Astrocyte of the spinal cord (primary cell): Measurements from ENCODE around the gene GDF3.
"Not testable (repeated sequence)": the region's sequence is repeated elsewhere in the genome, so short reads cannot be mapped to it uniquely, and the experiment has no call there.

Experiments used
- DNase-seq: peaks from one replicate; pipeline ENCODE4 v3.0.0; 2011; ENCODE audit warnings: low read depth, low spot score
- H3K4me3 ChIP-seq: 2 replicates; pipeline ENCODE4 v1.5.1; 2011; ENCODE audit warnings: low read depth, mild to moderate bottlenecking, low read length, moderate library complexity
- in situ Hi-C: cut with HindIII; loops from 2 replicates; pipeline ENCODE4 v1.10.0; 2017; ENCODE audit warnings: low sequenced_read_pairs
- TF ChIP-seq, protein P1 (sequence below): IDR thresholded peaks from 2 replicates; pipeline ENCODE4 v1.5.1; 2012; ENCODE audit warnings: low read depth, mild to moderate bottlenecking, low read length, inconsistent platforms

The GDF3 gene

GRCh38 chr12:7694556-7695236 is 879 bp downstream of the GDF3 start:
- TF ChIP-seq, protein P1, sequence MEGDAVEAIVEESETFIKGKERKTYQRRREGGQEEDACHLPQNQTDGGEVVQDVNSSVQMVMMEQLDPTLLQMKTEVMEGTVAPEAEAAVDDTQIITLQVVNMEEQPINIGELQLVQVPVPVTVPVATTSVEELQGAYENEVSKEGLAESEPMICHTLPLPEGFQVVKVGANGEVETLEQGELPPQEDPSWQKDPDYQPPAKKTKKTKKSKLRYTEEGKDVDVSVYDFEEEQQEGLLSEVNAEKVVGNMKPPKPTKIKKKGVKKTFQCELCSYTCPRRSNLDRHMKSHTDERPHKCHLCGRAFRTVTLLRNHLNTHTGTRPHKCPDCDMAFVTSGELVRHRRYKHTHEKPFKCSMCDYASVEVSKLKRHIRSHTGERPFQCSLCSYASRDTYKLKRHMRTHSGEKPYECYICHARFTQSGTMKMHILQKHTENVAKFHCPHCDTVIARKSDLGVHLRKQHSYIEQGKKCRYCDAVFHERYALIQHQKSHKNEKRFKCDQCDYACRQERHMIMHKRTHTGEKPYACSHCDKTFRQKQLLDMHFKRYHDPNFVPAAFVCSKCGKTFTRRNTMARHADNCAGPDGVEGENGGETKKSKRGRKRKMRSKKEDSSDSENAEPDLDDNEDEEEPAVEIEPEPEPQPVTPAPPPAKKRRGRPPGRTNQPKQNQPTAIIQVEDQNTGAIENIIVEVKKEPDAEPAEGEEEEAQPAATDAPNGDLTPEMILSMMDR, result no peak
- no peak overlapping the region for H3K4me3 ChIP-seq
- in situ Hi-C loops, result no loop called here
- DNase-seq, result no peak

DNA sequence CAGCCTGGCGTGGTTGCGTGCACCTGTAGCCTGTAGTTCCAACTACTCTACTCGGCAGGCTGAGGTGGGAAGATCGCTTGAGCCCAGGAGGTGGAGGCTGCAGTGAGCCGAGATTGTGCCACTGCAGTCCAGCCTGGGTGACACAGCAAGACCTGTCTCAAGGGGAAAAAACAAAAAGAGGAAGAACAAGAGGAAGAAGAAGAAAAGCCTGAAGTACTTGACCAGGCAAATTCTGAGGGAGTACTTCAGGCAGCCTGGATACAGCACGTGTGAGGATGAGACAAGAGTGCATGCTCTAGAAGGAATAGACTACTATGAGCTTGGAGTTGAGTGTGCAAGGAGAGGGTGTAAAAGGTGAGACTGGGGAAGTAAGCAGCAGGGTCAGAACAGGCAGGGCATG is 1.8 kb downstream of the GDF3 start:
- in situ Hi-C loops, result no loop called here

GRCh38 chr12:7681535-7681934 is 14.0 kb downstream of the GDF3 start:
- TF ChIP-seq, protein P1, result no peak
- no peak overlapping the region for H3K4me3 ChIP-seq
- no peak for DNase-seq
- in situ Hi-C loops, result no loop called here

More for the DNA sequence above, 1.8 kb downstream of the GDF3 start:
- no peak overlapping the region for H3K4me3 ChIP-seq
- no peak for DNase-seq
- TF ChIP-seq, protein P1, result no peak

DNA sequence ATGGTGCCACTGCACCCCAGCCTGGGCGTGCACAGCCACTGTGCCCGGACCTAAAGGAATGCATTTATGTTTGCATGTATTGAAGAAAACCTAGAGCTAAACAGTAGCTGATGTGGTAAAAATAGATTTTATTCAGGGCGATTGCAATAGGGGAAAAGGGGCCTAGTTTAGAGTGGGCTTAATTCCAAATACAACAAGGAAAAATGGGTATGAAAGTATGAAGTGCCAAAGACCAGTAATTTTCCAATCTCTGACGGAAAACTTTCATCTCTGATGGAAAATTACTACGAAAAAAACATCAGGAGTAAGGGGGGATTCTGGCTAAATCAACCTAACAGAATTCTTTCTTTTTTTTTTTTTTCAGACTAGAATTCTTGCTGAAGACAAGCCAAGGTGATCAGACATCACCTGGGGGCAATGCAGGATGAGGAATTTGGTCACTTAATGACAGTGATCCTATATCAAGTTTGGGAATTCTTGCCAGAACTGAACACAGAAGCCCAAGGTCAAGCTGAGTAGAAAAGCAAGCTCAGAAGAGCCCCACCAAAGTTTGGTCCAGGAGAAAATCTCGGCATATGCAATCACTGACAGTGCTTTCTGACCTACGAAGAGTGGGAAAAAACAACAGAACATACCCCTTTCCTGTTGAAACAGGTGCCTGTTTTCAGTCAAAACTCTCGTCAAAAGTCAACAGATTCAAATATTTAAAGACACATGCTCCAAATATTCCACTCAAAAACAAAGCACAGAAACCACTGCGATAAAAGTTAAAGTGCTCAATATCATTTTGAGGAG is 16.1 kb downstream of the GDF3 start:
- in situ Hi-C loops, result no loop called here
- TF ChIP-seq, protein P1, result no peak
- DNase-seq, result no peak
- no peak overlapping the region for H3K4me3 ChIP-seq

DNA sequence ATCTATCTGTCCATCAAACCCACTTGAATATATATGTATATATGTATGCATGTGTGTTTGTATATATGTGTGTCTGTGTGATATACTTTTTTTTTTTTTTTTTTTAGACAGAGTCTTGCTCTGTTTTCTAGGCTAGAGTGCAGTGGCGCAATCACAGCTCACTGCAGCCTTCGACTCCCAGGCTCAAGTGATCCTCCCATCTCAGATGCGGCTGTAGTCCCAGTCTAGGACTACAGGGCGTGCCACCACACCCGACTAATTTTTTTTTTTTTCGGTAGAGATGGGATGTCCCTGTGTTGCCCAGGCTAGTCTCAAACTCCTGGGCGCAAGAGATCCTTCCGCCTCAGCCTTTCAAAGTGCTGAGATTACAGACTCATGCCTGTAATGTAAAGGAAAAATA is 16.8 kb downstream of the GDF3 start:
- no peak overlapping the region for H3K4me3 ChIP-seq
- DNase-seq, result no peak
- TF ChIP-seq, protein P1, result no peak
- in situ Hi-C loops, result no loop called here

DNA sequence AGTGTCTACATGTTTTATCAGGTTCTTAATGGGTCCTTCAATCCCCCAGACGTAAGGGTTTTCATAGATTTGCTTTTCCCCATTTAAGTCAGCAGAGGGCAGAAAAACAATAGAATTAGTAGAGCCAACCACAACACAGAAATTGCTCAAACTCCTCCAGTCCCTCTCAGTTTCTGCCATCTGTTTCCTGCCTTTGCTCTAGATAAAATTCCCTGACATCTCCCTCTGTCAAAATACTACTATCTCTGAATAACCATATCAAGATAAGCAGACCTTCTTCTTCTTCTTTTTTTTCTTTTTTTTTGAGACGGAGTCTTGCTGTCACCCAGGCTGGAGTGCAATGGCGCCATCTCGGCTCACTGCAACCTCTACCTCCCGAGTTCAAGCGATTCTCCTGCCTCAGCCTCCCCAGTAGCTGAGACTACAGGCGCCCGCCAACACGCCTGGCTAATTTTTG is 18.1 kb downstream of the GDF3 start:
- peak; percentile 30 for DNase-seq
- H3K4me3 ChIP-seq, in situ Hi-C loops: not testable (repeated sequence)
- TF ChIP-seq, protein P1, result peak; percentile 33

DNA sequence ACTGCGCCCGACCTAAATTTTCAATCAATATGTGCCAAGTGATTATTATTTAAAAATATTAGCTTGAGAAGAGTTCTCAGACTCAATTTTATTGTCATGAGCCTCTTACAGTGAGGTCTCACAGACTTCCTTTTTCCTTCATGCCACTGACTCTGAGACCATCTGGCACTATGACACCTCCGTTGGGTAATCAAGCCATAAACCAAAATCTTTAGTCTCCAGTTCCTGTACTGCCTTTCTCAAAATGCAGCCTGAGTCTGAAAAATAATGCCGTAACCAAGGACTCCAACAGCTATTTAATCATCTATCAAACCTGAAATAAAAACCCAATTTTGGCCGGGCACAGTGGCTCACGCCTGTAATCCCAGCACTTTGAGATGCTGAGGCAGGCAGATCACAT is 20.1 kb downstream of the GDF3 start:
- not testable (repeated sequence) for DNase-seq

More for the DNA sequence above, 20.1 kb downstream of the GDF3 start:
- in situ Hi-C loops, H3K4me3 ChIP-seq: not testable (repeated sequence)
